ENCODE results near the gene GDPD1.

DNA sequence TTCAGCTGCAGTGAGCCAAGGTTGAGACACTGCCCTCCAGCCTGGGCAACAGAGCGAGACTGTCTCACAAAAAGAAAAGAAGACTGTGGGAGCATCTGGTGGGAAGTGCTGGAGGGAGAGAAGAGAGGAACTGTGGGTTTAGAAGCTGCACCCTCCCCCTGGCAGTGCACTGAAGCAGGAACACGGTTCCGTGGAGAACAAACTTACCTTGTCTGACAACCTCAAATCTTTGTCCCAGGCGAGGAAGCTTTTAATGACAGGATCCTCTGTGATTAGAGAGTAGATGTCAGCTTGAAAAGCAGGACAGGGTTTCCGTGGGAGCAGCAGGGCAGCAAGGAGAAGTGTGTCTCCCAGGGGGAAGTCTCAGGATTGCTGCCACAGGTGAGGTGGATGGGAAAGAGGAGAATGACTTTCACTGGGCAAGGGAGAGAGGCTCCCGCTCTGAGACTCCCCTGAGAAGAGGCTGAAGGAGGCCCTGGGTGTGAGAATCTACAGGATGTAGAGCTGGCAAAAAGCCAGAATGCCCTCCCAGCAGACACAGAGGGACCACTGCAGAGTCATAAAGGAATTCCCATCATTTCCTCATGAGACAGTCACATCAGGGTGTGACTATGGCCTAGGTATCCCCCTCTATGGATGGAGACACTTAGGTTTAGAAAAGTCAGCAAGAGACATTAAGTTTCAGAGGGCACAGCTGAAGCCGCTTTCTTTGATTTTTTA is 41.9 kb upstream of the GDPD1 start:
- TF ChIP-seq, protein P1, sequence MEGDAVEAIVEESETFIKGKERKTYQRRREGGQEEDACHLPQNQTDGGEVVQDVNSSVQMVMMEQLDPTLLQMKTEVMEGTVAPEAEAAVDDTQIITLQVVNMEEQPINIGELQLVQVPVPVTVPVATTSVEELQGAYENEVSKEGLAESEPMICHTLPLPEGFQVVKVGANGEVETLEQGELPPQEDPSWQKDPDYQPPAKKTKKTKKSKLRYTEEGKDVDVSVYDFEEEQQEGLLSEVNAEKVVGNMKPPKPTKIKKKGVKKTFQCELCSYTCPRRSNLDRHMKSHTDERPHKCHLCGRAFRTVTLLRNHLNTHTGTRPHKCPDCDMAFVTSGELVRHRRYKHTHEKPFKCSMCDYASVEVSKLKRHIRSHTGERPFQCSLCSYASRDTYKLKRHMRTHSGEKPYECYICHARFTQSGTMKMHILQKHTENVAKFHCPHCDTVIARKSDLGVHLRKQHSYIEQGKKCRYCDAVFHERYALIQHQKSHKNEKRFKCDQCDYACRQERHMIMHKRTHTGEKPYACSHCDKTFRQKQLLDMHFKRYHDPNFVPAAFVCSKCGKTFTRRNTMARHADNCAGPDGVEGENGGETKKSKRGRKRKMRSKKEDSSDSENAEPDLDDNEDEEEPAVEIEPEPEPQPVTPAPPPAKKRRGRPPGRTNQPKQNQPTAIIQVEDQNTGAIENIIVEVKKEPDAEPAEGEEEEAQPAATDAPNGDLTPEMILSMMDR (tag by site-specific recombination; IDR thresholded peaks at IDR 0.05), result no peak
- no peak for TF ChIP-seq ZNF777 (tag by site-specific recombination; IDR thresholded peaks at IDR 0.05; ENCODE audit: borderline replicate concordance)
- TF ChIP-seq, protein P2, sequence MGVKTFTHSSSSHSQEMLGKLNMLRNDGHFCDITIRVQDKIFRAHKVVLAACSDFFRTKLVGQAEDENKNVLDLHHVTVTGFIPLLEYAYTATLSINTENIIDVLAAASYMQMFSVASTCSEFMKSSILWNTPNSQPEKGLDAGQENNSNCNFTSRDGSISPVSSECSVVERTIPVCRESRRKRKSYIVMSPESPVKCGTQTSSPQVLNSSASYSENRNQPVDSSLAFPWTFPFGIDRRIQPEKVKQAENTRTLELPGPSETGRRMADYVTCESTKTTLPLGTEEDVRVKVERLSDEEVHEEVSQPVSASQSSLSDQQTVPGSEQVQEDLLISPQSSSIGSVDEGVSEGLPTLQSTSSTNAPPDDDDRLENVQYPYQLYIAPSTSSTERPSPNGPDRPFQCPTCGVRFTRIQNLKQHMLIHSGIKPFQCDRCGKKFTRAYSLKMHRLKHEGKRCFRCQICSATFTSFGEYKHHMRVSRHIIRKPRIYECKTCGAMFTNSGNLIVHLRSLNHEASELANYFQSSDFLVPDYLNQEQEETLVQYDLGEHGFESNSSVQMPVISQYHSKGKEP (tag by site-specific recombination; IDR thresholded peaks at IDR 0.05), result no peak
- TF ChIP-seq SCRT1 (tag by site-specific recombination; IDR thresholded peaks at IDR 0.05; ENCODE audit: borderline replicate concordance), result no peak
- TF ChIP-seq HOXA7 (CRISPR knock-in tag; IDR thresholded peaks at IDR 0.05; ENCODE audit: borderline replicate concordance), result no peak
- no peak for TF ChIP-seq ZNF558 (tag by site-specific recombination; IDR thresholded peaks at IDR 0.05)
- TF ChIP-seq ZNF146 (tag by site-specific recombination; IDR thresholded peaks at IDR 0.05), result no peak
- no peak for TF ChIP-seq ZNF292 (tag by site-specific recombination; IDR thresholded peaks at IDR 0.05; ENCODE audit: borderline replicate concordance, low read depth)
- TF ChIP-seq, protein P3, sequence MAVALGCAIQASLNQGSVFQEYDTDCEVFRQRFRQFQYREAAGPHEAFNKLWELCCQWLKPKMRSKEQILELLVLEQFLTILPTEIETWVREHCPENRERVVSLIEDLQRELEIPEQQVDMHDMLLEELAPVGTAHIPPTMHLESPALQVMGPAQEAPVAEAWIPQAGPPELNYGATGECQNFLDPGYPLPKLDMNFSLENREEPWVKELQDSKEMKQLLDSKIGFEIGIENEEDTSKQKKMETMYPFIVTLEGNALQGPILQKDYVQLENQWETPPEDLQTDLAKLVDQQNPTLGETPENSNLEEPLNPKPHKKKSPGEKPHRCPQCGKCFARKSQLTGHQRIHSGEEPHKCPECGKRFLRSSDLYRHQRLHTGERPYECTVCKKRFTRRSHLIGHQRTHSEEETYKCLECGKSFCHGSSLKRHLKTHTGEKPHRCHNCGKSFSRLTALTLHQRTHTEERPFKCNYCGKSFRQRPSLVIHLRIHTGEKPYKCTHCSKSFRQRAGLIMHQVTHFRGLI (tag by site-specific recombination; IDR thresholded peaks at IDR 0.05), result no peak
- TF ChIP-seq, protein P4, sequence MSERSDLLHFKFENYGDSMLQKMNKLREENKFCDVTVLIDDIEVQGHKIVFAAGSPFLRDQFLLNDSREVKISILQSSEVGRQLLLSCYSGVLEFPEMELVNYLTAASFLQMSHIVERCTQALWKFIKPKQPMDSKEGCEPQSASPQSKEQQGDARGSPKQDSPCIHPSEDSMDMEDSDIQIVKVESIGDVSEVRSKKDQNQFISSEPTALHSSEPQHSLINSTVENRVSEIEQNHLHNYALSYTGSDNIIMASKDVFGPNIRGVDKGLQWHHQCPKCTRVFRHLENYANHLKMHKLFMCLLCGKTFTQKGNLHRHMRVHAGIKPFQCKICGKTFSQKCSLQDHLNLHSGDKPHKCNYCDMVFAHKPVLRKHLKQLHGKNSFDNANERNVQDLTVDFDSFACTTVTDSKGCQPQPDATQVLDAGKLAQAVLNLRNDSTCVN (tag by site-specific recombination; optimal IDR thresholded peaks at IDR 0.05), result no peak
- no peak for TF ChIP-seq ZNF335 (tag by site-specific recombination; conservative IDR thresholded peaks at IDR 0.05)
- TF ChIP-seq ZNF121 (tag by site-specific recombination; IDR thresholded peaks at IDR 0.05), result no peak
- TF ChIP-seq ZNF138 (tag by site-specific recombination; IDR thresholded peaks at IDR 0.05; ENCODE audit: borderline replicate concordance), result no peak
- TF ChIP-seq, protein P5, sequence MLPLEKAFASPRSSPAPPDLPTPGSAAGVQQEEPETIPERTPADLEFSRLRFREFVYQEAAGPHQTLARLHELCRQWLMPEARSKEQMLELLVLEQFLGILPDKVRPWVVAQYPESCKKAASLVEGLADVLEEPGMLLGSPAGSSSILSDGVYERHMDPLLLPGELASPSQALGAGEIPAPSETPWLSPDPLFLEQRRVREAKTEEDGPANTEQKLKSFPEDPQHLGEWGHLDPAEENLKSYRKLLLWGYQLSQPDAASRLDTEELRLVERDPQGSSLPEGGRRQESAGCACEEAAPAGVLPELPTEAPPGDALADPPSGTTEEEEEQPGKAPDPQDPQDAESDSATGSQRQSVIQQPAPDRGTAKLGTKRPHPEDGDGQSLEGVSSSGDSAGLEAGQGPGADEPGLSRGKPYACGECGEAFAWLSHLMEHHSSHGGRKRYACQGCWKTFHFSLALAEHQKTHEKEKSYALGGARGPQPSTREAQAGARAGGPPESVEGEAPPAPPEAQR (tag by site-specific recombination; IDR thresholded peaks at IDR 0.05), result no peak
